GM12891 (cell line): ENCODE data around the gene RPP40.

Source experiments
- DNase-seq: peaks from one replicate; pipeline ENCODE4 v3.0.0; 2011; ENCODE audit warnings: low spot score; ENCODE audit not compliant: insufficient read length
- FAIRE-seq: peaks from 2 replicates; lab custom pipeline; 2011; peaks lifted over from hg19 to GRCh38; lab: Jason Lieb, UNC
- PAX5 ChIP-seq: IDR thresholded peaks from 2 replicates; pipeline ENCODE4 v1.6.1; 2011; ENCODE audit warnings: low read length, moderate library complexity, mild to moderate bottlenecking; ENCODE audit not compliant: insufficient read depth, severe bottlenecking
- POLR2A ChIP-seq: IDR thresholded peaks from 2 replicates; pipeline ENCODE4 v1.6.1; 2011; ENCODE audit warnings: low read depth, low read length, control low read depth
- POLR2AphosphoS5 ChIP-seq: IDR thresholded peaks from 2 replicates; pipeline ENCODE4 v1.6.1; 2011; ENCODE audit warnings: low read depth, low read length, control low read depth
- POU2F2 ChIP-seq: IDR thresholded peaks from 2 replicates; pipeline ENCODE4 v1.6.1; 2011; ENCODE audit warnings: low read depth, mild to moderate bottlenecking, control low read depth, low read length, moderate library complexity
- SPI1 ChIP-seq: IDR thresholded peaks from 2 replicates; pipeline ENCODE4 v1.6.1; 2011; ENCODE audit warnings: low read depth, low read length, control low read depth
- TAF1 ChIP-seq: IDR thresholded peaks from 2 replicates; pipeline ENCODE4 v1.6.1; 2011; ENCODE audit warnings: low read depth, low read length, control low read depth

RPP40 gene

GRCh38 chr6:4948781-4949450, 54.9 kb downstream of the RPP40 start:
- no peak for DNase-seq
- FAIRE-seq: no peak
- TF ChIP-seq POU2F2 (no peak), SPI1 (no peak), PAX5 (no peak), POLR2A (no peak), TAF1 (no peak), POLR2AphosphoS5 (no peak)

DNA sequence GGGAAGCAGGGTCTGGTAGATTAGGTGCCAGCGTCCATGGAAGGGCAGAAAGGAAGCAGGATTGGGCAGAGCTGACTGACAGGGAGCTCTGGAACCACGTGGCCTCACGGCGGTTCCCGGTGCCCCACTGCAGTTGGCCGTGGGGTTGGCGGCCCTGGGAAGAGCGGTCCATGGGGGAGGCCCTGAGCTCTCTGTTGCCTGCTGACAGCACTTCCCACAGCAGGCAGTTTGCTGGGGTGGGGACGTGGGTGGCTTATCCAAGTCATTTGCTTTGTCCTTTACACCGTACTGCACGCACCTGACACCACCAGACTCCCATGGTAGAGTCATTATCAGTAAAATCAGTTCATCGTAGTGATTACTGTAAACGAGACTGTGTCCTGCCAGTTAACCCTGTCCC, 56.1 kb downstream of the RPP40 start:
- DNase-seq: no peak
- FAIRE-seq: no peak
- TF ChIP-seq POU2F2 (no peak), SPI1 (no peak), POLR2A (no peak), POLR2AphosphoS5 (no peak), PAX5 (no peak), TAF1 (no peak)

DNA sequence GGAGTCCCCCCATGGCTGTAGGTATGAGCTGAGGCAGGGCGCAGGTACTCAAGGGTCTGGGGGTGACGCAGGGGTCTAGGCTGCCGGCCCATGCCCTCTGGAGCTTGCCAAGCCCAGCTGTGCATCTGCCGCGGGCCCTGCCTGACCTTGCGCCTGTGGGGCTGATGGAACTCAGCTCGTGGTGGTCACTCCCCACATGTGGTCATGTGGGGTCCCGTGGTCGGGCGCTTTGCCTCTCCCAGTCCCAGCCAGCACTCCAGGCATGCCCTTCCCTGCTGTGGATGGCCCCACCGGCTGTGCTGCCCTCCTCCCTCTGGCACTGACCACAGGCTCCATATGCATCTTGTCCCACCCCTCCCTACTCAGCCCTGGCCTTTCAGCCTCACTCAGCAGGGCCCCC, 57.3 kb downstream of the RPP40 start:
- TF ChIP-seq POLR2A (no peak), POU2F2 (no peak), PAX5 (no peak), TAF1 (no peak), SPI1 (no peak), POLR2AphosphoS5 (no peak)
- DNase-seq (no peak), FAIRE-seq (no peak)
